ENCODE measurements around the gene APC. TPM values are rescaled to one million over a fixed set of nuclear protein-coding genes. Genes with fewer than 3 reads are reported as not detected.

APC gene
- total RNA-seq, 2 experiments from 2014 or later = 28.6 to 33.6 TPM

DNA sequence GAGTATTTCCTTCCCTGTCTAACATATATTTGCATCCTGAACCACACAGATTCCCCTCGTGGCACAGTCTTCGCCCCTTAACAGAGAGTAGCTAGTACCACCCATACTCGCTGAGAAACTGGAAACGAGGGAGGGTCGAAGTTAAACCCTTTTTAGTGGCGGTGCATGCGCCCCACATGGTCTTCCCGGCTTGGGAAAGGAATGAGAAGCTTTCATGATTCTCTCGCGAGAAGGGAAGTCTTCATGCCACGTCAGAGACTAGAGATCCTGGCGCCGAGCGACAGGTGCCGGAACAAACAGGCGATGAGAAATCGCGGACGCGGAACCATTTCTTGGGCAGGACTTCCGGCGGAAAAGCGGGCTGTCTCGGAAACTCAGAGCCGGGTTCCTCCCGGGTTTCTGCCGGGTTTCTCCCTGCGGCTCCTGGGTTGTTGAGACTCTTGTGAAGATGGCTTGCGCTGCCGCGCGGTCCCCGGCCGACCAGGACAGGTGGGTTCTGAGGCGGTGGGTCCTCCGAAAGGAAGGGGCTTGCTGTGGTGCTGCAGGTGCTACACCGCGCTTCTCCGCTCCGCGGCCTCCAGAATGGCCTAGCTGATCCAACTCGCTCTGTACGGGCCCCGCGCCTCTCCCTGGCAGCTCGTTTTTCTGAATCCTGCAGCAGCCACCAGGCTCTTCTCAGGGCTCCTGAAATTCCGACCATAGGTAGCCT, 123.4 kb downstream of the APC start, which contains the start of gene SRP19:
TSS of gene SRP19 (plus strand) at position 359 of the 709 bp plus-strand sequence. CDS start at position 449, 90 bp downstream.
- H3K27ac Mint-ChIP-seq = peak within 1 kb of the TSS; percentile 94
- peak within 1 kb of the TSS; percentile 96 for H3K4me3 Mint-ChIP-seq
- H3K9me3 Mint-ChIP-seq = no peaks in the 10 kb centered on the region
- peaks cover 17% of the 10 kb centered on the region for H3K36me3 Mint-ChIP-seq
- peaks cover 20% of the 10 kb centered on the region for H3K27me3 Mint-ChIP-seq
- peaks cover 24% of the 10 kb centered on the region for H3K4me1 Mint-ChIP-seq
- POLR2A ChIA-PET = interaction anchor here (0.6 to 2.1 kb wide), 10 partner anchors 9 to 115 kb away, joined by 3 to 15 read pairs (median 4); partner anchors contain the start of genes DCP2 and REEP5
- DNase-seq (peak; percentile 88), ATAC-seq (ENCODE audit: low read depth) (peak; percentile 95)

DNA sequence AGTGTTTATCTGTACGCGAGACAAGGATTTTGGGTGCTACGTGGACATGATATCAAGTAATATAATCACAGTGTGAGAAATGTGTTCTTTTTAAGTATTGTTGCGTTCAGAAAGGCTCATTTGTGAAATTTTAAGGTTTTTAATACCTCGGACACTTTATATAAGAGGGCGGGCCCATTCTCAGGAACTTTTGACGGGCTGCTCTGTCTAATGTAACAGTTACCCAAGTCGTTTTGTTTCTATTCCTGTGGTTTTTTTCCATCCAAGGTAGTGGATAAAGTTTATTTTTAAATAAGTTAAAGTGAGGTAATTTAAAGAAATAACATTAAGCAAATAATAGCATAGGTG, 123.9 kb downstream of the APC start:
- ATAC-seq (ENCODE audit: low read depth) = no peak
- H3K27me3 Mint-ChIP-seq = peaks cover 14% of the 10 kb centered on the region
- H3K4me1 Mint-ChIP-seq = peaks cover 25% of the 10 kb centered on the region
- H3K27ac Mint-ChIP-seq = peak overlapping the region; percentile 94
- H3K4me3 Mint-ChIP-seq = peak overlapping the region; percentile 96
- no peaks in the 10 kb centered on the region for H3K9me3 Mint-ChIP-seq
- POLR2A ChIA-PET = interaction anchor here (0.6 to 2.1 kb wide), 7 partner anchors 8 to 115 kb away, joined by 3 to 15 read pairs (median 5); partner anchors contain the start of genes DCP2 and REEP5
- DNase-seq = no peak
- H3K36me3 Mint-ChIP-seq = peaks cover 16% of the 10 kb centered on the region

DNA sequence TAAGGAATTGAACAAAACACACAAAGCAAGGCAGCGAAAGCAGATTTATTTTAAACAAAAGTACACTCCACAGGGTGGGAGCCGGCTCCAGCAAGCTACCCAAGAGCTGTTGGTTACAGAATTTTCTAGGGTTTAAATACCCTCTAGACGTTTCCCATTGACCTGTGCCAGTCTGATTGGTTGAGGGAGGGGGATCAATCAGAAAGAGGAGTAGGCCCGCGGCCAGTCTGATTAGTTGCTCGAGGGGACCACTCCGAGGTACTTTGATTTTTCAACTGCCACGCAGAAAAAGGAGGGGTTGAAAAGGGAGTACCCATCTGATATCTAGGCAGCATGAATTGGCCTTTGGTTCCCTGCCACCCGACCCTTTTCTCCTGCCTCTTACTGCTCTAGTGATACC, 124.4 kb downstream of the APC start:
- DNase-seq (no peak), ATAC-seq (ENCODE audit: low read depth) (no peak)
- Mint-ChIP-seq H3K9me3 (no peaks in the 10 kb centered on the region), H3K4me1 (peaks cover 30% of the 10 kb centered on the region), H3K27ac (peak overlapping the region; percentile 94), H3K27me3 (peaks cover 13% of the 10 kb centered on the region), H3K4me3 (peak overlapping the region; percentile 96), H3K36me3 (peaks cover 19% of the 10 kb centered on the region)
- POLR2A ChIA-PET = interaction anchor here (2.1 kb wide), 2 partner anchors 17 to 60 kb away, joined by 6 to 15 read pairs; partner anchors contain the start of gene REEP5

DNA sequence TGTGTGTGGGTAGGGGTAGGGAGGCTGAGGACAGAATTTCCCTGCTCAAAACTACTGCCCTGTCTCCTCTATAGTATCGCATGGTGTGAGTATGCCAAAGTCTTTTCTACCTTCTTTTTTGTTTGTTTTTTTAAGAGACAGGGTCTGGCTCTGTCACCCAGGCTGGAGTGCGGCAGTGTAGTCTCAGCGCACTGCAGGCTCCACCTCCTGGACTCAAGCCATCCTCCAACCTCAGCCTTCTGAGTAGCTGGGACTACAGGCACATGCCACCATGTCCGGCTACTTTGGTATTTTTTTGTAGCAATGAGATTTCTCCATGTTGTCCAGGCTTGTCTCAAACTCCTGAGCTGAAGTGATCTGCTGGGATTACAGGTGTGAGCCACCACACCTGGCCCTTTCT, 125.9 kb downstream of the APC start:
- DNase-seq = no peak
- Mint-ChIP-seq H3K27me3 (no peaks in the 10 kb centered on the region), H3K36me3 (peaks cover 24% of the 10 kb centered on the region), H3K9me3 (no peaks in the 10 kb centered on the region), H3K4me3 (peak overlapping the region; percentile 96), H3K4me1 (peaks cover 31% of the 10 kb centered on the region), H3K27ac (peak overlapping the region; percentile 6)
- POLR2A ChIA-PET = no interaction called here
- ATAC-seq (ENCODE audit: low read depth) = no peak

DNA sequence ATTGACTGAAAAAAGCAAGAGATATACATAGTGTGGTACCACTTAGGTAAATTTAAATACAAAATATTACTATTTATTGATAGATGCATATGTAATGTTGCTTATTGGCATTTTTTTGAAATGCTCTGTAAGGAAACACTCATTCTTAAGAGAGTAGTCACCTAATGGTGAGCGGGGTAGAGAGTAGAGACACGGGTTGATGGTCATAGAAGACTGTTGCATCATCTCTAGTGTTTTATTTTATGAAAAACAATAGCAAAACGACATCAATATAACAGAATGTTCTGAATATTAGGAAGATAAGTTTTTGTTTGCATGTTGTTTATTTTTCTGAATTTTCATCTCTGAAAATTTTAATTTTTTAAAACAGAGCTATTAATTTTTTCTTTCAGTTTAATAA, 127.4 kb downstream of the APC start:
- Mint-ChIP-seq H3K4me1 (peaks cover 41% of the 10 kb centered on the region), H3K36me3 (peaks cover 27% of the 10 kb centered on the region), H3K9me3 (no peaks in the 10 kb centered on the region), H3K27ac (no peak overlapping the region), H3K27me3 (no peaks in the 10 kb centered on the region), H3K4me3 (no peak overlapping the region)
- POLR2A ChIA-PET = interaction anchor here (0.7 kb wide), 1 partner anchor 111 kb away, joined by 4 read pairs; the partner anchor contains the start of gene DCP2
- ATAC-seq (ENCODE audit: low read depth) (no peak), DNase-seq (no peak)

DNA sequence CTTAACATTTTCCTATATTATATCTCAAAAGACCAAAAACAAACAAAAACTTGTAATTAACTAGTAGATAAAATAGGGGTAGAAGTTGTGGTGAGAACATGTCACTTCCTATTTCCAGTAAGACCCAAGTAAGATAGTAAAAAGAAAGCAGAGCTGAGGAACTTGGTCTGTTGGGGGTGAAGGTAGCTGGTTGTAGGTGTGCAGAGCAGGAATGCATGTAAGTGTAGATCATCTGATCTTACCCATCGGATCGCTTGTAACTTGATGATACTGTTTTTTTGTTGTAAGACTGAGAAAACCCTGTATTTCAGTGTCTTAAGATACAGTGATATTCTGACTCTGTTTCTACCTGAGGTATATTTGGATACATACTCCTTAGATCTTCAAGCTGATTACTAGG, 129.1 kb downstream of the APC start:
- no peaks in the 10 kb centered on the region for H3K9me3 Mint-ChIP-seq
- ATAC-seq (ENCODE audit: low read depth) (peak; percentile 50), DNase-seq (no peak)
- peak overlapping the region; percentile 57 for H3K4me3 Mint-ChIP-seq
- peaks cover 30% of the 10 kb centered on the region for H3K36me3 Mint-ChIP-seq
- peak overlapping the region; percentile 82 for H3K27ac Mint-ChIP-seq
- peaks cover 44% of the 10 kb centered on the region for H3K4me1 Mint-ChIP-seq
- no peaks in the 10 kb centered on the region for H3K27me3 Mint-ChIP-seq
- POLR2A ChIA-PET = interaction anchor here (1.3 kb wide), 1 partner anchor 110 kb away, joined by 3 read pairs; the partner anchor contains the start of gene DCP2

DNA sequence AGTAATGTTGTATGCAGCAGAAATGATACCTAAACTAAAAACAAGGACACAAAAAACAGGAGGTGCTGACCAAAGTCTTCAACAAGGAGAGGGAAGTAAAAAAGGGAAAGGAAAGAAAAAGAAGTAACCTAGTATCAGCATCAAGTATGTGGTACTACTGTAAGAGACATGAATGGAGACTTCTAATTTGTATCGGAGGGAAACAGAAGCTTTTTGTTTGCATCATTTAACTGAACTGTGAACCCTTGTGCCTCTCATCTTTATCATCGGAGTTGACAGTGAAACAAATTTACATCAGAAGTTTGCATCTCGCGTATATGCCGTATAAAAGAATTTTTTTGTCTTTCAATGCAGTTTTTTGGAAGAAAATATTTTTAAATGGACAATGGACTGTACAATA, 129.7 kb downstream of the APC start:
- H3K27me3 Mint-ChIP-seq = no peaks in the 10 kb centered on the region
- DNase-seq = no peak
- peak overlapping the region; percentile 82 for H3K27ac Mint-ChIP-seq
- H3K9me3 Mint-ChIP-seq = no peaks in the 10 kb centered on the region
- peaks cover 44% of the 10 kb centered on the region for H3K4me1 Mint-ChIP-seq
- POLR2A ChIA-PET = interaction anchor here (1.2 to 1.3 kb wide), 2 partner anchors 54 to 109 kb away, joined by 3 to 5 read pairs; partner anchors contain the start of gene DCP2
- H3K36me3 Mint-ChIP-seq = peaks cover 32% of the 10 kb centered on the region
- H3K4me3 Mint-ChIP-seq = peak overlapping the region; percentile 7
- ATAC-seq (ENCODE audit: low read depth) = no peak

DNA sequence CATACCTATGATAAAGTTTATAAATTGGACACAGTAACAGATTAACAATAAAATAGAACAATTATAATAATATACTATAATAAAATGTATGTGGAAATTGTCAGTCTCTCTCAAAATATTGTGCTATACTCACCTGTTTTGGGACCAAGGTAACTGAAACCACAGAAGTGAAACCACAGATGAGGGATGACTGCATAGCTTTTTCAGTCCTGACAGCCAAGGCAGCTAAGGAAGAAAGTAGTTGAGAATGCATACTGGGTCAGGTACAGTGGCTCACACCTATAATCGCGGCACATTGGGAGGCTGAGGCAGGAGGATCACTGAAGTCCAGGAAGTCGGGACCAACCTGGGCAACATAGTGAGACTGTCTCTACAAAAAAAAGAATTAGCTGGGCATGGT, 132.3 kb downstream of the APC start:
- Mint-ChIP-seq H3K36me3 (peaks cover 32% of the 10 kb centered on the region), H3K9me3 (no peaks in the 10 kb centered on the region), H3K27me3 (no peaks in the 10 kb centered on the region), H3K27ac (peak overlapping the region; percentile 73), H3K4me1 (peaks cover 43% of the 10 kb centered on the region), H3K4me3 (no peak overlapping the region)
- peak; percentile 46 for ATAC-seq (ENCODE audit: low read depth)
- no peak for DNase-seq
- POLR2A ChIA-PET = interaction anchor here (0.5 to 2.0 kb wide), 5 partner anchors 9 to 106 kb away, joined by 3 to 5 read pairs (median 3); partner anchors contain the start of genes DCP2, REEP5 and SRP19

DNA sequence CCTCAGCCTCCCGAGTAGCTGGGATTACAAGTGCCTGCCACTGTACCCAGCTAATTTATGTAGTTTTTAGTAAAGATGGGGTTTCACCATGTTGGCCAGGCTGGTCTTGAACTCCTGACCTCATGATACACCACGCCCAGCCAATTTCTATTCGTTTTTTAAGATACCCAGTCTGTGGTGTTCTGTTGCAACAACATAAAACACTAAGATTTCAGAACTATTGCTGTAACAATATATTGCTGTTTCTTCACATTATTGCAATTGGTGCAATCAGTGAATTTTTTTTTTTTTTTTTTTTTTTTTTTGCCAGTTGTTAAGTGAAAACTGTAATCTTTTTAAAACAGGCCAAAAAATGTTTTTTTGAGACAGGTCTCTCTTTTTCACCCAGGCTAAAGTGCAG, 133.3 kb downstream of the APC start:
- ATAC-seq (ENCODE audit: low read depth) (no peak), DNase-seq (no peak)
- no peak overlapping the region for H3K4me3 Mint-ChIP-seq
- H3K4me1 Mint-ChIP-seq = peaks cover 43% of the 10 kb centered on the region
- no peaks in the 10 kb centered on the region for H3K27me3 Mint-ChIP-seq
- H3K27ac Mint-ChIP-seq = no peak overlapping the region
- H3K9me3 Mint-ChIP-seq = no peaks in the 10 kb centered on the region
- peaks cover 30% of the 10 kb centered on the region for H3K36me3 Mint-ChIP-seq
- POLR2A ChIA-PET = interaction anchor here (2.0 kb wide), 1 partner anchor 105 kb away, joined by 5 read pairs; the partner anchor contains the start of gene DCP2

DNA sequence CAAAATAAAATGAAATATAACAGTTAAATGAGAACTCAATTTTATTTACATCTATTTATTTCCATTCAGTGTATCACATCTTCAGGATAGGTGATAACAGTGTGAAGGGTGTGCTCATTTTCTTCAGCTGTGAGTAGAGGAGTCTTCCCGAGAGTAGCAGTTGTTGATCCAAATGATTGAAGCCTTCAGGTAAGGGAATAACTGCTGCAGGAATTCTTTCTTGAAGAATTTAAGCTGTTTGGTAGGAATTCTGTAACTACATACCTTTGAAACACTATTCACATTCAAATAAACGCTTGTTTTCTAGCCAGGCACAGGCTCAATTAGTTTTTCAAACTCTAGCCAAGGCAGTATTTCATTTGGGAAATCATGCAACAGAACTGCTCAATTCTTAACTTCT, 138.7 kb downstream of the APC start:
- Mint-ChIP-seq H3K4me1 (peaks cover 50% of the 10 kb centered on the region), H3K27me3 (no peaks in the 10 kb centered on the region), H3K27ac (no peak overlapping the region), H3K9me3 (no peaks in the 10 kb centered on the region), H3K4me3 (no peak overlapping the region), H3K36me3 (peaks cover 34% of the 10 kb centered on the region)
- ATAC-seq (ENCODE audit: low read depth) = no peak
- DNase-seq = no peak
- POLR2A ChIA-PET = interaction anchor here (1.4 kb wide), 1 partner anchor 48 kb away, joined by 3 read pairs; no protein-coding TSS in a partner anchor

DNA sequence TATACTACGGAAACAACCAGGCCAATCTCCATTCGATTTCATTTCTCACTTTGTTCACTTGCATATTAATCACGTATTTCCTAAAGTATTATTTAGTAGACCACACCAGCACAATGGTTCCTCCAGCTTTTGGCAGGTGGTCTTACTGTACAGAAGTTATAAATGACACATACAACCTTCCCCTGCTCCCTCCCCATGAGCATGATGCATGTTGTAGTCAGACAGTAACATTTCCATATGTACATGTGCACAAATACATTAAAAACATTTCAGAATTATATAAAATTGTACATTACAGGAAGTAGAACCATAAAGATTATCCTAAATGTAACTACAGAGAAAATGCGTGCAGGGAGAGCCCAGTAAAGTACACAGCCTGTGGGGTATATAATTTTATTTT, 140.4 kb downstream of the APC start:
- ATAC-seq (ENCODE audit: low read depth) (no peak), DNase-seq (no peak)
- Mint-ChIP-seq H3K4me3 (peak overlapping the region; percentile 66), H3K4me1 (peaks cover 46% of the 10 kb centered on the region), H3K27ac (peak overlapping the region; percentile 23), H3K27me3 (no peaks in the 10 kb centered on the region), H3K36me3 (peaks cover 27% of the 10 kb centered on the region), H3K9me3 (no peaks in the 10 kb centered on the region)
- POLR2A ChIA-PET = interaction anchor here (0.8 to 1.8 kb wide), 7 partner anchors 8 to 98 kb away, joined by 3 to 12 read pairs (median 5); partner anchors contain the start of genes REEP5 and SRP19

DNA sequence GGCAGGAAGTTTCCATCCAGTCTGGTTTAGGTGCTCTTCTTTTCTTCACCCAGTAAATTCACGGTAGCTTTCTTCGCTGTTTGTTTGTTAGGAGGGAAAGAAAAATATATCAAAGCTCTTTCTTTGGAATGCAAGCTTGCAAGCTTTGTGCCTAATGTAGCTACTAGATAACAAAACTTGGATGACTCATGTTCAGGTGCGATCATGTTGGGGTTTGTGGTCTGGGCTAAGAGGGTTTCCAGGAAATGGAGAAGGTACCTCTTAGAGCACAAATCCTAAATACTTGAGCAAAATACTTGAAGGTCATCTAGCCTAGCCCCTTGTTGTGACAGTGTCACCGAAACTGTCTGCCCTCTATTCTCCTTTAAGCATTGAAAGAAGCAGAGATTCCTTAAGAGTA, 141.1 kb downstream of the APC start:
- peak overlapping the region; percentile 66 for H3K4me3 Mint-ChIP-seq
- DNase-seq = no peak
- H3K36me3 Mint-ChIP-seq = peaks cover 24% of the 10 kb centered on the region
- no peaks in the 10 kb centered on the region for H3K27me3 Mint-ChIP-seq
- peak overlapping the region; percentile 83 for H3K27ac Mint-ChIP-seq
- peaks cover 43% of the 10 kb centered on the region for H3K4me1 Mint-ChIP-seq
- POLR2A ChIA-PET = interaction anchor here (0.8 to 1.8 kb wide), 7 partner anchors 9 to 97 kb away, joined by 3 to 12 read pairs (median 5); partner anchors contain the start of genes REEP5 and SRP19
- peak; percentile 88 for ATAC-seq (ENCODE audit: low read depth)
- H3K9me3 Mint-ChIP-seq = no peaks in the 10 kb centered on the region

DNA sequence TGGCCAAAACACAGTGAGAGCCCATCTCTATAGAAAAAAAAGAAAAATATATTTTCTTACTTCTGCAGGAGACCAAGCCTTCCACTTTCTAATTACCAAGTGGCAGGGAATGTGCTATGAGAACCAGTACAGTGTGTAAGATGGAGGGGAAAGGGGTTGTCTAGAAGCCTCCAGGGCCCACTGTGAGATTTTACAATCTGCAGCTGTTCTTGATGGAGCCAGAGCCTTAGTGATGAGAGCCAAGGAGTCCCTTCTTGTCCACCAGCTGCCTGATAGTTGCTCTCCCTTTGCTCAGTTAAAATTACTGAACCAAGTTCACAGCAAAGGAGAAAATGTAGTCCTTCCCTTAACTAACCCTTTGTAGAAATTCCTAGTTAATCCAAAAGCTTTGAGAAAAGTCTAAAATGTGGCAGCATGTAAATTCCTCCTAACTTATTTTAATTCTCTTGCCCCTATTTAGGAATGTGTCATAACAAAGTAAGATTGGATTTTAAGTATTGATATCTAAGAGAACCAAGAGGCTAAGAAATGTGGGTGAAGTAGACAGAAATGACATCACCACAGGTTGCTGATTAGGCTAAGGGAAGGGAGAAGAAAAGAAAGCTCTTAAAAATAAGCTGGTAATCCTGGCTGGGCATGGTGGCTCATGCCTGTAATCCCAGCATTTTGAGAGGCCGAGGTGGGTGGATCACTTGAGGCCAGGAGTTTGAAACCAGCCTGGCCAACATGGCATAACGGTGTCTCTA, 142.7 kb downstream of the APC start:
- H3K36me3 Mint-ChIP-seq = peaks cover 27% of the 10 kb centered on the region
- POLR2A ChIA-PET = interaction anchor here (1.0 to 1.3 kb wide), 3 partner anchors 19 to 96 kb away, joined by 3 to 4 read pairs (median 3); partner anchors contain the start of genes DCP2 and SRP19
- peak overlapping the region; percentile 70 for H3K27ac Mint-ChIP-seq
- ATAC-seq (ENCODE audit: low read depth) = no peak
- H3K4me3 Mint-ChIP-seq = no peak overlapping the region
- H3K27me3 Mint-ChIP-seq = no peaks in the 10 kb centered on the region
- no peak for DNase-seq
- H3K9me3 Mint-ChIP-seq = no peaks in the 10 kb centered on the region
- peaks cover 37% of the 10 kb centered on the region for H3K4me1 Mint-ChIP-seq
